Mesothelial cell of epicardium (in vitro differentiated cells): ENCODE measurements around the gene UFD1. TPM values are rescaled to one million over a fixed set of nuclear protein-coding genes. Genes with fewer than 3 reads are reported as not detected.
"Not testable (repeated sequence)": the region's sequence is repeated elsewhere in the genome, so short reads cannot be mapped to it uniquely, and the experiment has no call there.

Source experiments
- DNase-seq, 2 experiments: peaks; one replicate each; pipeline ENCODE4 v3.0.0; 2021; ENCODE audit warnings: low spot score in 2 of 2; ENCODE audit not compliant: unreplicated experiment in 2 of 2
- H3K27ac Mint-ChIP-seq: 2 replicates; pipeline ENCODE4 v1.8.0; 2021; ENCODE audit warnings: mixed read lengths
- H3K27me3 Mint-ChIP-seq: 2 replicates; pipeline ENCODE4 v1.8.0; 2021; ENCODE audit warnings: low read depth, mixed read lengths
- H3K36me3 Mint-ChIP-seq: 2 replicates; pipeline ENCODE4 v1.8.0; 2021; ENCODE audit warnings: mixed read lengths
- H3K4me1 Mint-ChIP-seq: 2 replicates; pipeline ENCODE4 v1.8.0; 2021; ENCODE audit warnings: mixed read lengths
- H3K4me3 Mint-ChIP-seq: 2 replicates; pipeline ENCODE4 v1.8.0; 2021; ENCODE audit warnings: mild to moderate bottlenecking, moderate library complexity, mixed read lengths
- H3K9me3 Mint-ChIP-seq: 2 replicates; pipeline ENCODE4 v1.8.0; 2021; ENCODE audit warnings: mixed read lengths
- CTCF ChIP-seq: fragments of 200-600 bp; sonication (generic); IDR thresholded peaks from one replicate; pipeline ENCODE4 v1.5.0; 2021; ENCODE audit warnings: antibody characterized with exemption; ENCODE audit not compliant: unreplicated experiment
- total RNA-seq: library from RNA; stranded (reverse); gene quantifications from 3 replicates; pipeline ENCODE4 v1.2.1, GENCODE V29; 2021

UFD1 gene
- total RNA-seq, 1 donor from 2014 or later: 38.8 TPM

GRCh38 chr22:19443544-19444211 lies 35.3 kb downstream of the UFD1 start:
- no peak for TF ChIP-seq CTCF
- H3K27me3 Mint-ChIP-seq: no peaks in the 10 kb centered on the region

GRCh38 chr22:19442166-19442565 lies 36.8 kb downstream of the UFD1 start:
- no peak for DNase-seq
- H3K27me3 Mint-ChIP-seq: no peaks in the 10 kb centered on the region
- no peak overlapping the region for H3K4me3 Mint-ChIP-seq
- no peaks in the 10 kb centered on the region for H3K9me3 Mint-ChIP-seq
- H3K4me1 Mint-ChIP-seq: peaks cover 17% of the 10 kb centered on the region
- no peak for TF ChIP-seq CTCF
- H3K36me3 Mint-ChIP-seq: no peaks in the 10 kb centered on the region
- H3K27ac Mint-ChIP-seq: no peak overlapping the region

More at GRCh38 chr22:19443544-19444211, 35.3 kb downstream of the UFD1 start:
- Mint-ChIP-seq H3K4me1 (peaks cover 24% of the 10 kb centered on the region), H3K4me3 (no peak overlapping the region), H3K9me3 (no peaks in the 10 kb centered on the region), H3K36me3 (no peaks in the 10 kb centered on the region), H3K27ac (no peak overlapping the region)
- DNase-seq: no peak

GRCh38 chr22:19440411-19441195 lies 38.4 kb downstream of the UFD1 start:
- Mint-ChIP-seq H3K4me1 (peaks cover 7% of the 10 kb centered on the region), H3K27ac (no peak overlapping the region)

DNA sequence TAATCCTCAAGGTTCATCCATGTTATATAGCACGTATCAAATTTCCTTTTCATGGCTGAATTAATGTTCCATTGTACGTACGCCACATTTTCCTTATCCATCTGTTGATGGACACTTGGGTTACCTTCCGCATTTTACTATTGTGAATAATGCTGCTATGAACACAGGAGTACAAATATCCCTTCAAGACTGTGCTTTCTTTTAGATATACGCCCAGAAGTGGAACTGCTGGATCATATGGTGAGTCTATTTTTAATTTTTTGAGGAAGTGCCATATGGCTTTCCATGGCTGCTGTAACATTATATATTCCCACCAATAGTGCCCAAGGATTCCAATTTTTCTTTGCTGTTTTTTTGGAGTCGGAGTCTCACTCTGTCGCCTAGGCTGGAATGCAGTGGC lies 40.7 kb downstream of the UFD1 start:
- Mint-ChIP-seq H3K27me3 (no peaks in the 10 kb centered on the region), H3K4me3 (no peak overlapping the region)

More at GRCh38 chr22:19440411-19441195, 38.4 kb downstream of the UFD1 start:
- no peak for TF ChIP-seq CTCF
- Mint-ChIP-seq H3K4me3 (no peak overlapping the region), H3K27me3 (no peaks in the 10 kb centered on the region), H3K9me3 (no peaks in the 10 kb centered on the region), H3K36me3 (peaks cover 1% of the 10 kb centered on the region)
- no peak for DNase-seq

GRCh38 chr22:19436444-19437161 lies 42.4 kb downstream of the UFD1 start:
- H3K36me3 Mint-ChIP-seq: peaks cover 10% of the 10 kb centered on the region
- H3K9me3 Mint-ChIP-seq, H3K4me1 Mint-ChIP-seq, DNase-seq, H3K27me3 Mint-ChIP-seq, H3K27ac Mint-ChIP-seq, H3K4me3 Mint-ChIP-seq: not testable (repeated sequence)

More for the DNA sequence above, 40.7 kb downstream of the UFD1 start:
- Mint-ChIP-seq H3K4me1 (peaks cover 2% of the 10 kb centered on the region), H3K27ac (no peak overlapping the region), H3K9me3 (no peaks in the 10 kb centered on the region), H3K36me3 (peaks cover 10% of the 10 kb centered on the region)
- no peak for TF ChIP-seq CTCF
- DNase-seq: no peak
